HL-60 (cell line): ENCODE data around the gene WDFY1.

ENCODE experiments used
- GABPA ChIP-seq: IDR thresholded peaks from 2 replicates; pipeline ENCODE4 v1.6.1; 2012; ENCODE audit warnings: low read depth
- POLR2AphosphoS5 ChIP-seq: IDR thresholded peaks from 2 replicates; pipeline ENCODE4 v1.6.1; 2012; ENCODE audit warnings: low read depth
- TF ChIP-seq, protein P1 (sequence below): IDR thresholded peaks from 2 replicates; pipeline ENCODE4 v1.6.1; 2012; ENCODE audit warnings: low read depth; ENCODE audit not compliant: insufficient replicate concordance
- TF ChIP-seq, protein P2 (sequence below): IDR thresholded peaks from one replicate; pipeline ENCODE4 v1.5.1; 2011; ENCODE audit warnings: low read length, control low read depth, inconsistent platforms; ENCODE audit not compliant: insufficient read depth

GRCh38 chr2:223970343-223971128, 25.4 kb upstream of the WDFY1 start:
- TF ChIP-seq, protein P1, sequence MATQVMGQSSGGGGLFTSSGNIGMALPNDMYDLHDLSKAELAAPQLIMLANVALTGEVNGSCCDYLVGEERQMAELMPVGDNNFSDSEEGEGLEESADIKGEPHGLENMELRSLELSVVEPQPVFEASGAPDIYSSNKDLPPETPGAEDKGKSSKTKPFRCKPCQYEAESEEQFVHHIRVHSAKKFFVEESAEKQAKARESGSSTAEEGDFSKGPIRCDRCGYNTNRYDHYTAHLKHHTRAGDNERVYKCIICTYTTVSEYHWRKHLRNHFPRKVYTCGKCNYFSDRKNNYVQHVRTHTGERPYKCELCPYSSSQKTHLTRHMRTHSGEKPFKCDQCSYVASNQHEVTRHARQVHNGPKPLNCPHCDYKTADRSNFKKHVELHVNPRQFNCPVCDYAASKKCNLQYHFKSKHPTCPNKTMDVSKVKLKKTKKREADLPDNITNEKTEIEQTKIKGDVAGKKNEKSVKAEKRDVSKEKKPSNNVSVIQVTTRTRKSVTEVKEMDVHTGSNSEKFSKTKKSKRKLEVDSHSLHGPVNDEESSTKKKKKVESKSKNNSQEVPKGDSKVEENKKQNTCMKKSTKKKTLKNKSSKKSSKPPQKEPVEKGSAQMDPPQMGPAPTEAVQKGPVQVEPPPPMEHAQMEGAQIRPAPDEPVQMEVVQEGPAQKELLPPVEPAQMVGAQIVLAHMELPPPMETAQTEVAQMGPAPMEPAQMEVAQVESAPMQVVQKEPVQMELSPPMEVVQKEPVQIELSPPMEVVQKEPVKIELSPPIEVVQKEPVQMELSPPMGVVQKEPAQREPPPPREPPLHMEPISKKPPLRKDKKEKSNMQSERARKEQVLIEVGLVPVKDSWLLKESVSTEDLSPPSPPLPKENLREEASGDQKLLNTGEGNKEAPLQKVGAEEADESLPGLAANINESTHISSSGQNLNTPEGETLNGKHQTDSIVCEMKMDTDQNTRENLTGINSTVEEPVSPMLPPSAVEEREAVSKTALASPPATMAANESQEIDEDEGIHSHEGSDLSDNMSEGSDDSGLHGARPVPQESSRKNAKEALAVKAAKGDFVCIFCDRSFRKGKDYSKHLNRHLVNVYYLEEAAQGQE, result no peak
- TF ChIP-seq, protein P2, sequence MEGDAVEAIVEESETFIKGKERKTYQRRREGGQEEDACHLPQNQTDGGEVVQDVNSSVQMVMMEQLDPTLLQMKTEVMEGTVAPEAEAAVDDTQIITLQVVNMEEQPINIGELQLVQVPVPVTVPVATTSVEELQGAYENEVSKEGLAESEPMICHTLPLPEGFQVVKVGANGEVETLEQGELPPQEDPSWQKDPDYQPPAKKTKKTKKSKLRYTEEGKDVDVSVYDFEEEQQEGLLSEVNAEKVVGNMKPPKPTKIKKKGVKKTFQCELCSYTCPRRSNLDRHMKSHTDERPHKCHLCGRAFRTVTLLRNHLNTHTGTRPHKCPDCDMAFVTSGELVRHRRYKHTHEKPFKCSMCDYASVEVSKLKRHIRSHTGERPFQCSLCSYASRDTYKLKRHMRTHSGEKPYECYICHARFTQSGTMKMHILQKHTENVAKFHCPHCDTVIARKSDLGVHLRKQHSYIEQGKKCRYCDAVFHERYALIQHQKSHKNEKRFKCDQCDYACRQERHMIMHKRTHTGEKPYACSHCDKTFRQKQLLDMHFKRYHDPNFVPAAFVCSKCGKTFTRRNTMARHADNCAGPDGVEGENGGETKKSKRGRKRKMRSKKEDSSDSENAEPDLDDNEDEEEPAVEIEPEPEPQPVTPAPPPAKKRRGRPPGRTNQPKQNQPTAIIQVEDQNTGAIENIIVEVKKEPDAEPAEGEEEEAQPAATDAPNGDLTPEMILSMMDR, result peak; percentile 78
- TF ChIP-seq POLR2AphosphoS5 (no peak), GABPA (no peak)
